Inferior parietal cortex (tissue), 1 donor: ENCODE measurements around the gene GRM8.

Source experiments
- DNase-seq: peaks from one replicate; pipeline ENCODE4 v3.0.0-alpha.2; 2016; ENCODE audit errors: extremely low spot score

GRM8 gene

GRCh38 chr7:127150543-127150942 is 102.2 kb downstream of the GRM8 start:
- DNase-seq: no peak

GRCh38 chr7:127146746-127147536 is 105.8 kb downstream of the GRM8 start:
- no peak for DNase-seq

- no peak for DNase-seq
These were observed 115.6 kb downstream of the GRM8 start for GRCh38 chr7:127137146-127137545.

- no peak for DNase-seq
These were observed 116.8 kb downstream of the GRM8 start for GRCh38 chr7:127135871-127136485.

GRCh38 chr7:127123220-127123619 is 129.5 kb downstream of the GRM8 start:
- no peak for DNase-seq

GRCh38 chr7:127119517-127119916 is 133.2 kb downstream of the GRM8 start:
- no peak for DNase-seq

GRCh38 chr7:127114742-127115265 is 137.9 kb downstream of the GRM8 start:
- DNase-seq: no peak

GRCh38 chr7:127107601-127108007 is 145.1 kb downstream of the GRM8 start:
- peak; percentile 65 for DNase-seq

GRCh38 chr7:127093340-127093739 is 159.4 kb downstream of the GRM8 start:
- no peak for DNase-seq

GRCh38 chr7:127091620-127092019 is 161.1 kb downstream of the GRM8 start:
- DNase-seq: no peak

- DNase-seq: peak; percentile 53
These were observed 163.6 kb downstream of the GRM8 start for GRCh38 chr7:127089146-127089545.

- no peak for DNase-seq
These were observed 171.2 kb downstream of the GRM8 start for GRCh38 chr7:127081539-127081938.

- no peak for DNase-seq
These were observed 172.2 kb downstream of the GRM8 start for GRCh38 chr7:127080576-127080975.

GRCh38 chr7:127066974-127067373 is 185.8 kb downstream of the GRM8 start:
- no peak for DNase-seq

GRCh38 chr7:127059475-127059874 is 193.3 kb downstream of the GRM8 start:
- DNase-seq: no peak

- no peak for DNase-seq
These were observed 194.8 kb downstream of the GRM8 start for GRCh38 chr7:127057918-127058317.

- no peak for DNase-seq
These were observed 196.5 kb downstream of the GRM8 start for GRCh38 chr7:127056202-127056601.

GRCh38 chr7:127047521-127047920 is 205.2 kb downstream of the GRM8 start:
- DNase-seq: no peak

- no peak for DNase-seq
These were observed 210.9 kb downstream of the GRM8 start for GRCh38 chr7:127041689-127042452.

GRCh38 chr7:127040042-127040441 is 212.7 kb downstream of the GRM8 start:
- DNase-seq: no peak

GRCh38 chr7:127039541-127039940 is 213.2 kb downstream of the GRM8 start:
- DNase-seq: no peak

- DNase-seq: no peak
These were observed 217.4 kb downstream of the GRM8 start for GRCh38 chr7:127035203-127035849.
